Measurements from ENCODE around the gene IKZF1.

- no peak for TF ChIP-seq EZH2 (IDR thresholded peaks at IDR 0.05)
- TF ChIP-seq POLR2AphosphoS5 (IDR thresholded peaks at IDR 0.05; ENCODE audit: borderline replicate concordance, low read depth, low read length): no peak
- no peak for TF ChIP-seq FOXP2 (optimal IDR thresholded peaks at IDR 0.05; ENCODE audit: control extremely low read depth, extremely low read length, insufficient read depth)
Measured at GRCh38 chr7:50307368-50308032, 3.0 kb downstream of the IKZF1 start.
